Hematopoietic multipotent progenitor cell treated with erythropoietin and hydrocortisone succinate and interleukin-3 and kit ligand, for 4 days (in vitro differentiated cells): ENCODE data around the gene NPHS2.
"Not testable (repeated sequence)": the region's sequence is repeated elsewhere in the genome, so short reads cannot be mapped to it uniquely, and the experiment has no call there.

ENCODE experiments used
- DNase-seq: peaks from one replicate; pipeline ENCODE4 v3.0.0-alpha.2; 2015

Gene NPHS2

DNA sequence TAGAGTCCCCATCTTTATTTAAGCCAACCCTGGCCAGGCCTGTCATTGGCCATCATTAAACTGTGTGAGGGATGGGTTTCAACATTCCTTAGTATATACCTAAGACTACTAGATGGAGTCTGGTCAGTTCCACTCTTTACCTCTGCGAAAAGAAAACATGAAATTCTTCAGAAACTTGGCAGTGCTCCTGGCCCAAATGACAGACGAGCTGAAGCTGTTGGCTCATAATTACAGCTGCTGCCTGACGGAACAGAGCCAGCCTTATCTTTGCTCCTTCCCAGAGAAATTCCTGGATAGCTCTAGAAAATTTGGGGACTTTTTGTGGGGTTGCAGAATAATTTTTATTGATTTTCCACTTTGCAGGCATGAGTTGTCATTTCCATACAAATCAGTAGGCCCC, 30.4 kb downstream of the NPHS2 start:
- no peak for DNase-seq

DNA sequence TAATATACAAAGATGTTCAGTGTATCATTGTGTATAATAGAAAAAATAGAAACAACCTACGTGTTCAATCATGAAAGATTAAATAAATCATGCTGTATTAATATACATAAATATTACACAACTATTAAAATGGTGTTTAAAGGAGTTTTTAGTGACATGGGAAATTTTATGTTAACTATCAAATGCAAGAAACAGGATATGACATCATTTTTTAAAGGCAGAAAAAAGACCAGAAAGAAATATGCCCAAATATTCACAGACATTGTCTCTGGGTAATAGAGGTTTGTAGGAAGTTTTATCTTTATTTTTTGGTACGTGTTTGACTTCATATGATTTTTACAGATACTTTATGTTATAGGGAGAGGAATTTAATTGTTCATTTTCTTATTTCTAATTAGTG, 34.0 kb downstream of the NPHS2 start:
- DNase-seq, result no peak

DNA sequence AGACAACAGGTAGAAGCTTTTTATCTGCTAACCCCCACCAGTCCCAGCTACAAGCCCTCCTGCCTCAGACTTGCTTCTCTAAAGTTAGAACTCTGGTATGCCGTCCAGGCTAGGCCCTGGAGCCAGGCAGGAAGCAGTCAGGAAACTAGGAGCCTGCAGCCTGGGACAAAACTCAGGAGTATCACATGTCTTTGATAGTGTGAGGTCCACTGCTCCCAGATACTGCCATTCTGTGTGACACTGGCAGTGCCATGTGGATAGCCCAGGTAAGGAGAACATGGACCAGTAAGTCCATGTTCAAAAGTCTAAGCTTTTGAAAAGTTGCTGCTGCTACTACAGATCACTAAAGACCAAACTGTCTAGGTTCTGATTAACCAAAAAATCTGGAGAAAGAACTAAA, 45.4 kb downstream of the NPHS2 start:
- DNase-seq, result no peak

DNA sequence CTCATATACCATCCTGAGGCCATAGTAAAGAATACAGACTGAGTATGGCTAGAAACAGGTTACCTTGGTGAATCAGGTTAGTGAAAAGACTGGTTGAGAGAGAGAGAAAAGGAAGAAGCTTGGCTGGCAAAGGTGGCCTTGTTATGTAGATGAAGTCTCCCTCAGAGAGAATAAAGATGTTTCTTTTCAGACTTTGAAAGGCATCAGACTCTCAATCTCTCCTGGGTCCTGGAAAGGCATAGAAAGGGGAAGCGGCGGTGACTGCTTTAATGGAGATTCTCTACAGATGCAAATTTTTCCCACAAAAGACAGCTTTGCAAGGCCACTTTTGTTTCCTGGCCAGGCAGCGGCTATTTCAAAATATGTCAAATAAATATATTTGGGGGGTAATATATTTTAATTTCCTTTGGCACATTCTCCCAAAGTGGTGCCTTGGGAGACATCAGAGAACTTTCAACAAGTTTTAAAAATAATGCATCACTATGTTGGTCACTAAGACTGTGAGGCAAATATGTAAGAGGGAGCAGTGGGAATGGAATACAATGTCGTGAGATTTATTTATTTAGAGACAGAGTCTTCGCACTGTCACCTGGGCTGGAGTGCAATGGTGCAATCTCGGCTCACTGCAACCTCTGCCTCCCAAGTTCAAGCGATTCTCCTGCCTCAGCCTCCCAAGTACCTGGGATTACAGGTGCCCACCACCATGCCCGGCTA, 46.1 kb downstream of the NPHS2 start:
- DNase-seq, result no peak

DNA sequence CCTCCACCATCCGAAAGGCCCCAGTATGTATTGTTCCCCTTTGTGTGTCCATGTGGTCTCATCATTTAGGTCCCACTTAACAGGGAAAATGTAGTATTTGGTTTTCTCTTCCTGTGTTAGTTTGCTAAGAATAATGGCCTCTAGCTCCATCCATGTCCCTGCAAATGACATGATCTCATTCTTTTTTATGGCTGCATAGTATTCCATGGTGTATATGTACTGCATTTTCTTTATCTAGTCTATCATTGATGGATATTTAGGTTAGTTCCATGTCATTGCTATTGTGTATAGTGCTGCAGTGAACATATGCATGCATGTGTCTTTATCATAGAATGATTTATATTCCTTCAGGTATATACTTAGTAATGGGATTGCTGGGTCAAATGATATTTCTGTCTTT, 57.2 kb downstream of the NPHS2 start:
- not testable (repeated sequence) for DNase-seq

DNA sequence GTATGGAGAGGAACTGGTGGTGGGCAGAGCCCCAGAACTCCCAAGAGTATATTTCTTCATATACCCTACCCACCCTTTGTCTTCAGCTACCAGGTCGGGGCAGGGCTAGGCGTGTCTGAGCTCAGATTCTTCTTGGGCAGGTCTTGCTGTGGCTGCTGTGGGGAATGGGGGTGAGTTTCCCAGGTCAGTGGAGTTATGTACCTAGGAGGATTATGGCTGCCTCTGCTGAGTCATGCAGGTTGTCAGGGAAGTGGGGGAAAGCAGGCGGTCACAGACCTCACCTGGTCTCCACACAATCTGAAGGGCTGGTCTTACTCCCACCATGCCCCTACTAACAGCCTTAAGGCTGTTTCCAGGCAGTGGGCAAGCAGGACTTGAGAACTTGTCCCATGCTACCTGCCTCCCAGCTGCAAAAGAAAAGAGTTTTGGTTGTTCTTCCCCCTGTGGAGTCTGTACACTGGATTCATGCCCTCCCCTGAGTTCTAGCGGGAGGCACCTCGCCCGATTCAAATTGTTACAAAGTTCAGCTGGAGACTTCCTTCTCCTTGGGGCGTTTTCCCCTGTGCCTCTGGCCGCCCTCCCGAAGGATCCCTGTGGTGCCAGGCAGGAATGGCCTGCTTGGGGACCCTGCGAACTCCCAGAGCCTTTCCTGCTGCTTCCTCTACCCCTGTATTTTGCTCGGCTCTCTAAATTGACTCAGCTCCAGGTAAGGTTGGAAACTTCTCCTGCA, 58.6 kb downstream of the NPHS2 start:
- no peak for DNase-seq

DNA sequence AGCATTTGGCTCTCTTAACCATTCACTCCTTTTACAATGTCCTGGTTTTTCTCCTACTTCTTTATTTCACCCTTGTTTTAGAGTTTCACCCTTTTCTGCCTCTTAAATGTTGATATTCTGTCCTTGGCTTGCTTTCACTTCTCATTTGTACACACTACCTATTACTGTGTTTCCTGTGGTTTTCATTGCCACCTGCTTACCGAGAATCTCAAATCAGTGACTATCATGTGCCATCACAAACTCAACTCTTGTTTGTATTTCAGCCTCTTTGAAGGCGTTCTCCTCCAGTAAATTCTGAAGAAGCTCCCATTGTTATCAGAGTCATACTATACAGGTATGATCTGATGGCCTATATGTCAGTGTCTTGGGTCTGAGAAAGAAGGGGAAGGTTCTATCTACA, 65.7 kb downstream of the NPHS2 start:
- DNase-seq, result no peak

DNA sequence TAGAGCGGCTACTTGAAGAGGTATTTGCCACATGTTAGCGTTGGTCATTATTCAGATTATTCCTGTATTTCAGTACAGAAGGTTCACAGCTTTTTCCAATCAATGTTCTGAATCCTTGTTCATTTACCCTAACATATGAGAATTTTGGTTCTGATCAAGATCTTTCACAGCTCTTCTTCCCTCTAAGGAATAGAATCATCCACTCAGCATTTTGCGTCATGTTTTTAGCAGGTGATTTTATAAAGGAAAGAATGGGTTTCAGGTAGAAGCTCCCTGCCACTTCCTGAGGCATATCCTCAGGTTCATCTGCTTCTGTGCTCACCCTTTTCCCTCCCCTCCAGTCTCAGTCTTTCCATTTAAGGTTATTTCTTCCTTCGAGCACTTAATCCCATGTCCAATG, 66.4 kb downstream of the NPHS2 start:
- DNase-seq, result no peak

DNA sequence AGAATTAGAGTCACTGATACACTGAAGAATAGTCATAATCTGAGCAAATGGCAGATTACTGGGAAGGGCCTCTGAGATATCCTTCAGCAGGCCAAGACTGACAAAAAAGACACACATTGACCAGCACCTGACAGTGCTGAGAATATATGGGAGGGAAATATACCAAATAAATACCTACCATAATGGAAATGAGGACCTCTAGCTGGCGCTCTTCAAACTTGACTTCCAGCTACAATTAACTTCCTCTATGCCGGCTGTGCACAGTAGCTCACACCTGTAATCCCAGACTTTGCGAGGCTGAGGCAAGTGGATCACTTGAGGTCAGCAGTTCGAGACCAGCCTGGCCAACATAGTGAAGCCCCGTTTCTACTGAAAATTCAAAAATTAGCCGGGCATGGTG, 69.5 kb downstream of the NPHS2 start:
- no peak for DNase-seq
